ENCODE measurements around the gene CLDN5.
"Not testable (repeated sequence)": the region's sequence is repeated elsewhere in the genome, so short reads cannot be mapped to it uniquely, and the experiment has no call there.

CLDN5 gene

DNA sequence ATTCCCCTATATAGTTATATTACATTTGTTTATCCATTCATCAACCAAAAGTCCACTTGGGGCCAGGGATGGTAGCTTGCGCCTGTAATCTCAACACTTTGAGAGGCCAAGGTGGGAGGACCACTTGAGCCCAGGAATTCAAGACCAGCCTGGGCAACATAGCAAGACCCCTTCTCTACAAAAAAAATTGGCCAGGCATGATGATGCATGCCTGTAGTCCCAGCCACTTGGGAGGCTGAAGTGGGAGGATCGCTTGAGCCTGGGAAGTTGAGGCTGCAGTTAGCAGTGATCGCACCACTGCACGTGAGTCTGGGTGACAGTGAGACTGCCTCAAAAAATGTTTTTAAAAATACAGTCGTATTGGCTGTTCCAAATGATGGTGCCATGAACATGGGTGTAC is 24.2 kb upstream of the CLDN5 start:
- not testable (repeated sequence) for DNase-seq (ENCODE audit: low read depth)

- no peak for DNase-seq (ENCODE audit: low read depth)
Observed at GRCh38 chr22:19547620-19548019, 23.4 kb upstream of the CLDN5 start.

DNA sequence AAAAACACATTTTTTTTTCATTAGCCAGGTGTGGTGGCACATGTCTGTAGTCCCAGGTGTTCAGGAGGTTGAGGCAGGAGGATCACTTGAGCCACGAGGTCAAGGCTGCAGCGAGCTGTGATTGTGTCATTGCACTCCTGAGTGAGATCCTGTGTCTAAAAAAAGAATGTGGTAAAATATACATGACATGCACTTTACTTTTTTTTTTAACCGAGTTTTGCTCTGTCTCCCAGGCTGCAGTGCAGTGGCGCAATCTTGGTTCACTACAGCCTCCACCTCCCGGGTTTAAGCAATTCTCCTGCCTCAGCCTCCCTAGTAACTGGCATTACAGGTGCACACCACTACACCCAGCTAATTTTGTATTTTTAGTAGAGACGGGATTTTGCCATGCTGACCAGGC is 22.5 kb upstream of the CLDN5 start:
- no peak for DNase-seq (ENCODE audit: low read depth)

GRCh38 chr22:19545935-19546207 is 21.7 kb upstream of the CLDN5 start:
- DNase-seq (ENCODE audit: low read depth) = no peak

DNA sequence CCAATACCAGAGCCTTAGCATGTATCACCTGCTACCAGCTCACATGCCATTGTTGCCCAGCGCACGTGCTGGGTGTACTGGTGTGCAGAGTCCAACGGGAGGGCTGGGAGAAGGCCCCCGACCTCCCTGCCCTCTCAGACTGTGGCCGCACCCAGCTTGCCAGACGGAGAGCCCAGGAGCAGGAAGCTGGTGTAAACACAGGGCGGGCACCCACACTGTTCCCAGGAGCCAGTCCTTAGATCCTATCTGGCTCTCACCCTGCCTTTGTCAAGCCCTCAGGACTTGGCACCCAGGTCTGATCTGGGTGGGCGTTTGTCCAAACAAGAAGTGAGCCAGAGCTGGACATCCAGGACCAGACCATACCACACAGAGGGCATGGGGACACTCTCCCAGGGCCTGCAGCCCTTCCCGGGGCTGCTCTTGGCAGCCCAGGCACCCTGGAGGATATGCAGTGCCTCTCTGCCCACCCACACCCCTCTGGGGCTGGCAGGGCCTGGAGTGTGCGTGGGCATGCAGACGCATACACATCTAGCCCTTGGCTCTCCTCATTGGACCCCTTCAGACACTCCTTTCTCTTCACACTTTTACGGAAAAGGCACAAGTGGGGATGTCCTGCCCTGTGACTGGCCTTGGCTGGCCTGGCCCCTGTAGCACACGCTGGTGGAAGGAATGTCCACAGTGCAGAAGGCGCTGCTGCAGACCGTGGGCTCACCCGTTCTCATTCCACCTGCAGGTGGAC is 19.9 kb upstream of the CLDN5 start:
- DNase-seq (ENCODE audit: low read depth) = no peak

- DNase-seq (ENCODE audit: low read depth) = no peak
Observed at GRCh38 chr22:19540394-19540793, 16.2 kb upstream of the CLDN5 start.

DNA sequence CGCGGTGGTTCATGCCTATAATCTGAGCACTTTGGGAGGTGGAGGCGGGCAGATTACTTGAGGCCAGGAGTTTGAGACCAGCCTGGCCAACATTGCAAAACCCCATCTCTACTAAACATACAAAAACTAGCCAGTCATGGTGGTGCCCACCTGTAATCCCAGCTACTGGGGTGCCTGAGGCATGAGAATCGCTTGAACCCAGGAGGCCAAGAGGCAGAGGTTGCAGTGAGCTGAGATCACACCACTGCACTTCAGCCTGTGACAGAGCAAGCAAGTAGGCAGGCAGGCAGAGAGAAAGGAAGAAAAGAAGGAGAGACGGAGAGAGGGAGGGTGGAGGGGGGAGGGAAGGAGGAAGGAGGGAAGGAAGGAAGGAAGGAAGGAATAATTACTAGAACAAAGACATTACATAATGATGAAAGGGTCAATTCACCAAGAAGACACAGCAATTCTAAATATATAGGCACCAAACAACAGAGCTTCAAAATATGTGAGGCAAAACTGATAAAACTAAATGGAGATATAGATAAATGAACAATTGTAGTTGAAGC is 13.8 kb upstream of the CLDN5 start:
- DNase-seq (ENCODE audit: low read depth) = no peak

DNA sequence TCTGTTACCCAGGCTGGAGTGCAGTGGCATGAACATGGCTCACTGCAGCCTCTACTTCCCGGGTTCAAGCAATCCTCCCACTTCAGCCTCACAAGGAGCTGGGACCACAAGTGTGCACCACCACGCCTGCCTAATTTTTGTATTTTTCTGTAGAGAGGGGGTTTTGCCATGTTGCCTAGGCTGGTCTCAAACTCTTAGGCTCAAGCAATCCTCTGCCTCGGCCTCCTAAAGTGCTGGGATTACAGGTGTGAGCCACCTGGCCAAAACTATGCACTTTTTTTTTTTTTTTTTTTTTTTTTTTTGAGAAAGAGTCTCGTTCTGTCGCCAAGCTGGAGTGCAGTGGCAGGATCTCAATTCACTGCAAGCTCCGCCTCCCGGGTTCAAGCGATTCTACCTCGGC is 12.4 kb upstream of the CLDN5 start:
- no peak for DNase-seq (ENCODE audit: low read depth)

- DNase-seq (ENCODE audit: low read depth) = no peak
Observed at GRCh38 chr22:19535001-19535400, 10.8 kb upstream of the CLDN5 start.

DNA sequence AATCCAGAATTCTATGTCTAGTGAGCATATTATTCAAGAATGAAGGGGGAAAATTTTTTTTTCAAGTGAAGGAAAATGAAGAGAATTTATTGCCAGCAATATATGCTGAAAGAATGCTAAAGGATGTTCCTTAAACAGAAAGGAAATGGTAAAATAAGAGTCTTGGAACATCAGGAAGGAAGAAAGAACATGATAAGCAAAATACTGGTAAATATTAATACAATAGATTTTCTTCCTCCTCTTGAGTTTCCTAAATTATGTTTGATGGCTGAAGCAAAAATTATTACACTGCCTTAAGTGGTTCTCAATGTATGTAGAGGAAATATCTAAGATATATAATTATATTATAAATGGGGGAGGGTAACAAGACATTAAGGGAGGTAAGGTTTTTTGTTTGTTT is 9.6 kb upstream of the CLDN5 start:
- no peak for DNase-seq (ENCODE audit: low read depth)

DNA sequence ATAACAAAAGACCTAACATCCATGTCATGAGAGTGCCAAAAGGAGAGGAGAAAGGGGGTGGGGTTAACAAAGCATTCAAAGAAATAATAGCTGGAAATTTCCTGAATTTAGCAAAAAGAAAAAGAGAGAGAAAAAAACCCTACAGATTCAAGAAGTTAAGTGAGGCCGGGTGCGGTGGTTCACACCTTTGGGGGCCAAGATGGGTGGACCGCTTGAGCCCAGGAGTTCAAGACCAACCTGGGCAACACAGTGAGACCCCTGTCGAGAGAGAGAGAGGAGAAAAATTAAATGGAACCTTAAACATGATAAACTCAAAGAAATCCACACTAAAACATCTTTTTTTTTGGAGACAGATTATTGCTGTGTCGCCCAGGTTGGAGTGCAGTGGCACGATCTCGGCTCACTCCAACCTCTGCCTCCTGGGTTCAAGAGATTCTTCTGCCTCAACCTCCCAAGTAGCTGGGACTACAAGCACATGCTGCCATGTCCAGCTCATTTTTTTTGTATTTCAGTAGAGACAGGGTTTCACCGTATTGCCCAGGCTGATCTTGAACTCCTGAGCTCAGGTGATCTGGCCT is 8.9 kb upstream of the CLDN5 start:
- no peak for DNase-seq (ENCODE audit: low read depth)

DNA sequence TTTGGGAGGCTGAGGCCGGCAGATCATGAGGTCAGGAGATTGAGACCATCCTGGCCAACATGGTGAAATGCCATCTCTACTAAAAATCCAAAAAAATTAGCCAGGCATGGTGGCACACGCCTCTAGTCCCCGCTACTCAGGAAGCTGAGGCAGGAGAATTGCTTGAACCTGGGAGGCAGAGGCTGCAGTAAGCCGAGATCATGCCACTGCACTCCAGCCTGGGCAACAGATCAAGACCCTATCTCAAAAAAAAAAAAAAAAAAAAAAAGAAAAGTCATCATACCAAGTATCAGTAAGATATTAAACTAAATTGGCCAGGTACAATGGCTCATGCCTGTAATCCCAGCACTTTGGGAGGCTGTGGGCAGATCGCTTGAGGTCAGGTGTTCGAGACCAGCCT is 7.1 kb upstream of the CLDN5 start:
- DNase-seq (ENCODE audit: low read depth) = not testable (repeated sequence)

- no peak for DNase-seq (ENCODE audit: low read depth)
Observed at GRCh38 chr22:19530751-19531150, 6.5 kb upstream of the CLDN5 start.

- DNase-seq (ENCODE audit: low read depth) = no peak
Observed at GRCh38 chr22:19529811-19530210, 5.6 kb upstream of the CLDN5 start.

GRCh38 chr22:19527861-19528417 is 3.7 kb upstream of the CLDN5 start:
- DNase-seq (ENCODE audit: low read depth) = no peak

- DNase-seq (ENCODE audit: low read depth) = no peak
Observed at GRCh38 chr22:19527321-19527721, 3.1 kb upstream of the CLDN5 start.

DNA sequence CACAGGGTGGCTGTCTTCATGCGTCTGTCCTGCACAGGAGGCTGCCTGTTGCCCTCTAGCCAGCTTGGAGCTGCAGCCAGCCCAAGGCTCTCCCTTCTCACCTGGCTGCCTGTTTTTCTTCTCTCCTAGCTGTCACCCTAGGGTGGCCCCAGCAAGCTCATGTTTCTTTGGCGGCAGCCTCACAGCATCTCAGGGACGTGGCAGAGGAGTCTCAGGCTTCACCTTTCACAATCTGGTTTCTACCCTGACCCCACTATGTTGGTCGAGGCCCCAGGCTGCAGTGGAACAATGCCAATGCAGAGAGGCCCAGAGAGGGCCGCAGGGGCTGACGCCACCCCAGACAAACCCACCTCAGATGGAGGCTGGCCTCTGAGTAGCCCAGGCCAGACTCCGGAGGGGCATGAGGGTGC is 2.5 kb upstream of the CLDN5 start:
- DNase-seq (ENCODE audit: low read depth) = no peak

GRCh38 chr22:19526076-19526701 is 2.0 kb upstream of the CLDN5 start:
- no peak for DNase-seq (ENCODE audit: low read depth)

GRCh38 chr22:19525666-19526065 is 1.5 kb upstream of the CLDN5 start:
- DNase-seq (ENCODE audit: low read depth) = no peak

DNA sequence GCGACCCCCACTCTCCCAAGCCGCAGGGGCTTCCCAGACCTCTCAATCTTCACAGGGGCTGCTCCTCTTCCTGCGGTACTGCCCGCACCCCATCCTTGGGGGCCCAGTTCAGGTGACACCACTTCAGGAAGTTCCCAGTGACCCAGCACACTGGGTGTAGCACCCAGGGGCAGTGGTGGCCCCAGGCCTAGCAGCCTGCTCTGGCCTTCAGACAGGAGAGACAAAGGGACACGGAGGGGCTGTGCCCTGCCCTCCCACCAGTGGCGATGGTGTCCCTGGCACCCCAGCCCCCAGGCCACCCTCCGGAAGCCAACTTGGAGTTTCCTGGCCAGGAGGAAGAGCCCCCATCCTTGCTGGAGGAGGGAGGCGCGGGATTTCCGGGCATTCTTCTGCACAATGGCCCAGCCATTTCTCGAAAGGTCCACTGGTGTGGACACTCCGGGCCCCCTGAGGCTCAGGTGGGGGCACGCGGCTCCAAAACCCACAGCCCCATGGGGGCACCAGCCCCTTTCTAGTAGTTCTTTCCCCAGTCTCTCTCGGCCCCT is 978 bp upstream of the CLDN5 start:
- DNase-seq (ENCODE audit: low read depth) = no peak

DNA sequence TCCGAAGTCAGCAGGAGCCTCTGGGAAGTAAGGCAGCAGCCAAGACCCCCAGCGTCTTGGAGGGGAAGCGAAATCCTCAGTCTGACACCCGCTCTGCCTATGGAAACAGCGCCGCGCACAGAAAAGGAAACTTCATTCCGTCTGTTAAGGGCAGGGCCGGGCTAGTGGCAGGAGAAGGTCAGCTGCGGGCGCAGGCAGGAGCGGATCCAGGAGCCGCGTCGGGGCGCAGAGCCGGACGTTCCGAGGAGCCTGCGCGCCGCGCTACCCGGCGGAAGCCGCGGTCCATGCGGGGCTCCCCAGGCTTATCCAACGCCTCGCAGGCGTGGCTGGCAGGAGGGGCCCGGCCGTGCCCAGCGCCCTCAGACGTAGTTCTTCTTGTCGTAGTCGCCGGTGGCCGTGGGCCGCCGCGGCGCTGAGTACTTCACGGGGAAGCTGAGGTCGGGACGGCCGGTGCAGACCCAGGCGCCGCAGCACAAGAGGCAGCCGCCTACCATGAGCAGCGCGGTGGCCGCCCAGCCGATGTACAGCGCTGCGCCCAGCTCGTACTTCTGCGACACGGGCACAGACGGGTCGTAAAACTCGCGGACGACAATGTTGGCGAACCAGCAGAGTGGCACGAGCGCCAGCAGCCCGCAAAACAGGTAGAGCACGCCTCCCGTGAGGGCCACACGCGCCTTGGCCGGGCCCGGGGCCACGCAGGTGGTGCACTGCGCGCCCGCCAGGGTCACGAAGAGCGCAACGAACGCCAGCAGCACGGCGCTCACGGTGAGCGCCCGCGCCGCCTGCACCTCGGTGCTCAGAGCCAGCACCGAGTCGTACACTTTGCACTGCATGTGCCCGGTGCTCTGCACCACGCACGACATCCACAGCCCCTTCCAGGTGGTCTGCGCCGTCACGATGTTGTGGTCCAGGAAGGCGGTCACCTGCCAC is 705 bp downstream of the CLDN5 start:
- no peak for DNase-seq (ENCODE audit: low read depth)

GRCh38 chr22:19522881-19523239 is 1.4 kb downstream of the CLDN5 start:
- no peak for DNase-seq (ENCODE audit: low read depth)

All from activated gamma-delta T cell treated with anti-CD3 and anti-CD28 coated beads, Interleukin-2, amount 50 U/mL, for 16 hours (primary cell).